GM18499 (cell line): ENCODE results near the gene SPOP.
"Not testable (repeated sequence)": the region's sequence is repeated elsewhere in the genome, so short reads cannot be mapped to it uniquely, and the experiment has no call there.

Experiments
- ATAC-seq: cut with Tn5 transposase; IDR thresholded peaks from one replicate; pipeline ENCODE4 v1.9.1; 2021; ENCODE audit warnings: moderate number of reproducible peaks; ENCODE audit not compliant: insufficient read depth, unreplicated experiment

Gene SPOP

DNA sequence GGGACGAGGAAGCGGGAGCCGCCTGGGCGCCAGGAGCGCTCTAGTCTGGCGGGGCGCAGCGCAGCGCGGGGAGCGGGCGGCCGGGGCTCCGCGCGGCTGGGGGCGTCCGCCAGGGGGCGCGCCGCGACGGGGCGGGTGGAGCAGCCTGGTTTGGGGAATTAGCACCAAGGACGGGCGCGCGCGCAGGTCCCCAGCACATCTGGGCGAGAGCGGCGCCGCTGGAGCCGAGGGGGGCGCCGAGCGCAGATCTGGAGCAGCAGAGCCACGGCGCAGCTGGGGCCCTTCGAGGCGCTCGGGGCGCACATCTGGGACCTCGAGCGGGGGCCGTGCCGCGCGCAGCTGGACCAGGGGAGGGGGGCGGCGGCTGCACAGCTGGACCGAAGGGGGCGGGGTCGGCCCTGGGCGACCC lies 102.2 kb downstream of the SPOP start, which contains the start of gene NXPH3:
TSS of gene NXPH3 (plus strand) at position 193 of the 409 bp plus-strand sequence. CDS start 349 bp downstream, outside the sequence.
- ATAC-seq = no peak

DNA sequence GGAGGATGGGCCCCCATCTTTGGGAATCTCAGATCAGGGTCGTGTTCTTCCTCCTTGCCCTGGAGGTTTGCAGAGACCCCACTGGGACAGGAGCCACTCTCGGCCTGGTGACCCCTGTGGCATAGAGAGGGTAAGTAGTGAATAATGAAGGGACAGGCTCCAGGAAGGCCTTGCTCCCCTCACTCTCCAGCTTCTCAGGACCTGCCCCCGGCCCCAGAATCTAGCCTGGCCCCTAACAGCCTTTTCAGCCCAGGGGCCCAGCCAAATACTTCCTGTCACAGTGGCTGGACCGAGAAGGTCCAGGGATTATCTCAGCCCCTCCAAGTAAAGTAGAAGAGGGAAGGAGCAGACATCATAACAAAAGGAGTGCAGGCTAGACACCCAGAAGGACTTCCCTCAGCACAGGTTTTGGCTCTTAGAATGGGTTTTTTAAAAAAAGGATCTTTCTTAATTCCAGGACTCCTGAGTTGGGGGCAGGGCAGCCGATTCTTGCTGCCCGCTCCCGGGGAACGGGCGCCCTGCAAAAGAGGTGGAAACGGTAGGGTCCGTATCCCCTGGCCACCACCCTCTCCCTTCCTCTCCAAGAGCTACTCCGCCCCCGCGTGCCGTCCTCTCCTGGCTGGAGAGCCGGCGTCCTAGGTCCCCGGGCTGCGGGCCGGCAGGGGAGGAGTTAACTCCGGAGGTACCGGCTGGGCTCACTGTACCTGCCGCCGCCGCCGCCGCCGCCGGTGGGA lies 102.8 kb downstream of the SPOP start:
- ATAC-seq = no peak

DNA sequence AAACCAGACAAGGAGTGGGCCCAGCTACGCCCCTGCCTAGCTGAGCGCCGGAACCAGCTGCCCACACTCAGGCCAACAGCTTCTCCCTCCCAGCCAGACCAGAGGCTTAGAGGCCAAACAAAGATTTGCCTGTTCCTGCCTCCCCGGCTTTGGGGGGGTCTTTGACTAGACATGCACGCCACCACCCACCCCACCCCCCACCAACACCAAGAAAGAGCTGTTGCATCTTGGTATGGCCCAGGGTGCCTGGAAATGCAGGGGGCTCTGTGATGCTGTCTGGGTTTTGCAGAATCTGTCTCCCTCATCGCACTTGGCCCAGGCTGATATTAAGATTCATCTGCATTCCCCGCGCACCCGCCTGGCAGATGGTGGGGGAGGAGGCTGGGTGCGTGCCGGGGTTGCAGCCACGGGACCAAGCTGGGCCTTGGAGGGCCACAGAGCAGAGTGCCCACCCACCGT lies 103.5 kb downstream of the SPOP start:
- no peak for ATAC-seq

DNA sequence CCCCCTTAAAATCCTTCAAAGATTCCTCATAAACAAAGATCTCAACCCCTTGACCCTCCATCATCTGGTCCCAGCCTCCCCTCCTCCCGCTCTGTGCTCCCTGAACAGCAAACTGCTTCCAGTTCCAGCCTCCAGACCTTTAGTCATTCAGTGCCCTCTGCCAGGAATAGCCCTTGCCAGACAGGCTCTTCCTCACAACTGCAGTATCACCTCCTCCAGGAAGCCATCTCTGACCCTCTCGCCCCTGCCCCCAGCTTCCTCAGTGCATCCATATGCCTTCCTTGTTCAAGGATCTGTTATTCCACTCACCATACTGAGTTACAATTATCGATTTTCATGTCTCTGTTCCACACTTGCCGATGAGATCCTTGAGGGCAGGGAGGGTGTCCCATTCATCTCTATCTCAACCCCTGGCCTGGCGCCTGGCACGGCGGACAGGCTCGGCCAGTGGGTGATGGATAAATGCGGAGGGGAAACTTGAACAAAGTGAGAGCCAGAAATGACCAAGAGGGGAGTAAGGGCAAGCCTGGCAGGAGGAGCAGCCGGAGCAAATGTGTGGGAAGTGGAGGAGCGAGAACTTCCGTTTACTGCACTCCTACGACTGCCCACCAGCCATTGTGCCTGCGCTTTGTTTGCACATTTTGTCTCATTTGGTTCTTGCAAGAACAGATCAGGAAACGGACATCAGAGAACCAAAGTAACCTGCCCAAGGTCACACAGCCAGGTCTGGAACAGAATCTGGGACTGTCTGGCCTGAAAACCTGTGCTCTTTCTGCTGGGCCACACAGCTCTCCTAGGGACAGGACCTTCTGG lies 104.2 kb downstream of the SPOP start:
- ATAC-seq = no peak

DNA sequence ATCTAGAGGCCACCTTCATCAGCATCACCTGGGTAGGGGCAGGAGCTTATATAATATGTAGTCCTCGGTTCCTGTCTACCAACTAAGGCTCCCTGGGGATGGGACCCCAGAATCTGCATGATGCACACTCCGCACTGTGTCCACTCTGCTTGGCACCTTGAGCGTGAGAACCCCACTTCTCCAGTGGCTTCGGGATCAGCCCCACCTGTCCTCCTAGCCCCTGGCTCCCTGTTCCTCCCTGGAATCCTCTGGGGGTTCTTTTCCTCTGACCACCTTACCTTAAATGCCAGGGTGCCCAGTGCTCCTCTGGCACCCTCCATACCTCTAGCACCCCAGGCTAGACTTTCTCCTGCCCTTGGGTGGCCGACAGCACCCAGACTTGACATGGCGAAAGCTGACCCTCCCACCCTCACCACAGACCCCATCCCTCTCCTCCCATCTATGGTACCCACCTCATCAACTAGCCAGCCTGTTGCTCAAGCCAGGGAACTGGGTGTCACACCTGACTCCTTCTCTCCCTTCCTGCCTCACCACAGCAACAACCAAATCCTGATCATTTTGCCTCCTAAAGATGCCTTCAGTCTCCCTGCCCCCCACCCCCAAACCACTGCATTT lies 105.0 kb downstream of the SPOP start:
- no peak for ATAC-seq

DNA sequence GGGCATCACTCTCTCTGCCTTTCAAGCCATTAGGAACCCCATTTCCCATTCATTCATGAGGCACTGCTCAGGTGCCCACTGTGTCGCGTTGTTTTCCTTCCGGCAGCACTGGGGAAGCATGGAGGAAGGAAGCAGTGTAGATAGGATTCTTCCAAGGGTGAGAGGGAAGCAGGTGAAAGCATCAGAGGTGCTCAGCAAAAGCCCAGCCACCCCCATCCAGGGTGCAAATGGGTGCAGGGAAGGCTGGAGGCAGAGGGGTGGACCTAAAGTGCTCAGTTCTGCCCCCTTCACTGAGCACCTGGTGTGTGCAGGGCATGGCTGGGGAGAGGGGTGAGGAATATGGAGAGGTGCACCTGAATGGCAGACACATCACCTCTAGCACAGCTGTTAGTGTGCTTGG lies 105.7 kb downstream of the SPOP start:
- no peak for ATAC-seq

DNA sequence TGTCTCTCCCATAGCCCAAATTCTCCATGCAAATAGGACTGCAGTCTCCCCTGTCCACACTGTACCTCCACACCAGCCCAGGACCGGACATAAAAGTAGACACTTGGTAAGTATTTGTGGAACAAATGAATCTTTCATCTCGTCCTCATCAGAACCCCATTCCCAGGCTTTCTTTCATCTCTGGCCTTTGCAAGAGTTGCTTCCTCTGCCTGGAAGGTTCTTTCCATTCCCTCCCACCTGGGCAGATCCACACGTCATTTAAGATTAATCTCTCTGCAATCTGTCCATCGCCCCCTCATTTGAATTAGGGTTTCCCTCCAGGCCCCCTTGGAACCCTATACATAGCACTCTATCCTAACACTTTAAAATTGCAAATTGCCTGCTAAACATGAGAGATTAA lies 106.1 kb downstream of the SPOP start:
- ATAC-seq = no peak

DNA sequence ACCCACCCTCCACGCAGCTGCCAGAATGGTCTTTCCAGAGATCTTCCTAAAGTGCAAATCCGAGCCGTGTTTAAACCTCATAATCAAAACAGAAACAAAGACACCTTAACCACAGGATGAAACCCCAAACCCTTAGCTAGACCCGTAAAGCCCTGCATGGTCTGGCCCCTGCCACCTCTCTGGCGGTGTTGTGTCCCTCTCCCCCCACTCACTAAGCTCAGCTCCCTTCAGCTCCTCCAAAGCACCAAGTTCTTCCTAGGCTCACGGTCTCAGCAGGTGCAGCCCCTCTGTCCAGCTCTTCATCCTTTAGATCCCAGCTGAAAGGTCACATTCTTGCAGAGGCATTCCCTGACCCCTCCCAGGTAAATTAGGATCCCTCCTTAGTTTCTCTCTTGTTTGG lies 106.6 kb downstream of the SPOP start:
- ATAC-seq = no peak

DNA sequence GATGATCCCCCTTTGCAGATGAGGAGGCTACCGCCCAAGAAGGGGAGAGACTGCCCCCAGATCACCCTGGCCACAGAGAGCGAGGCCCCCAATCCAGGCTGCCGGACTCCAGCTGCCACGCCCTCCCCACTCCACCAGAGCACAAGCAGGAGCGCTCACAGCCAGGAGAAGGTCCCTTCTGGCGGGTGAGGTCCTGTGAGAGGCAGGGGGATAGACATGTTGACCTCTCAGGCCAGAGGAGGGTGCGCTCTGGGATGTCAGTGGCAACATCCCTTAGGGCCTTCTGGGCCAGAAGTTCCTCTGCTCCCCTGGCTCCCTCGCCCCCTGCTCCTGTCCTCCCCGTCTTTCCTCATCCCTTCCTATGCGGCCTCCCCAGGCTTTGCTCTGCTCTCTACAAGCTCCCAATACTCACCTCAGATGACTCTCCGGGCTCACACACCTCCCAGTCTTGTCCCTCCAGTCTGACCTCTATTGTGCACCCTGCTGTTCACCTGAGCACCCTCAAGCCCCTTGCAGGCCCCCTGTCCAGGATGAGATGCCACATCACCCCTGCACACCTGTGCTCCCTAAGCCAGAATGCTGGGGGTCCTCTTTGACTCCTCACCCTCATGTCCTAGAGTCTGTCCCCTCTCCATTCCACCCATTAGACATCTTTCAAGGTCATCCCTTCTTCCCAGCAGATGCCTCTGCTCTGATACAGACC lies 107.2 kb downstream of the SPOP start:
- no peak for ATAC-seq

DNA sequence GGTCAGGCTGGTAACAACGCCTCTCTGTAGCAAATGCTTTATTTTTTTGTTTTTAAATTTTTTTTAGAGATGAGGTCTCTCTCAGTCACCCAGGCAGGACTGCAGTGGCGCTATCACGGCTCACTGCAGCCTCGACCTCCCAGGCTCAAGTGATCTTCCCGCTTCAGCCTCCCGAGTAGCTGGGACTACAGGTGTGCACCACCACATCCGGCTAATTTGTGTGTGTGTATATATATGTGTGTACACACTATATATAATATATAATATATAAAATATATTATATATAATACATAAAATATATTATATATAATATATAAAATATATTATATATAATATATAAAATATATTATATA lies 109.2 kb downstream of the SPOP start:
- not testable (repeated sequence) for ATAC-seq

DNA sequence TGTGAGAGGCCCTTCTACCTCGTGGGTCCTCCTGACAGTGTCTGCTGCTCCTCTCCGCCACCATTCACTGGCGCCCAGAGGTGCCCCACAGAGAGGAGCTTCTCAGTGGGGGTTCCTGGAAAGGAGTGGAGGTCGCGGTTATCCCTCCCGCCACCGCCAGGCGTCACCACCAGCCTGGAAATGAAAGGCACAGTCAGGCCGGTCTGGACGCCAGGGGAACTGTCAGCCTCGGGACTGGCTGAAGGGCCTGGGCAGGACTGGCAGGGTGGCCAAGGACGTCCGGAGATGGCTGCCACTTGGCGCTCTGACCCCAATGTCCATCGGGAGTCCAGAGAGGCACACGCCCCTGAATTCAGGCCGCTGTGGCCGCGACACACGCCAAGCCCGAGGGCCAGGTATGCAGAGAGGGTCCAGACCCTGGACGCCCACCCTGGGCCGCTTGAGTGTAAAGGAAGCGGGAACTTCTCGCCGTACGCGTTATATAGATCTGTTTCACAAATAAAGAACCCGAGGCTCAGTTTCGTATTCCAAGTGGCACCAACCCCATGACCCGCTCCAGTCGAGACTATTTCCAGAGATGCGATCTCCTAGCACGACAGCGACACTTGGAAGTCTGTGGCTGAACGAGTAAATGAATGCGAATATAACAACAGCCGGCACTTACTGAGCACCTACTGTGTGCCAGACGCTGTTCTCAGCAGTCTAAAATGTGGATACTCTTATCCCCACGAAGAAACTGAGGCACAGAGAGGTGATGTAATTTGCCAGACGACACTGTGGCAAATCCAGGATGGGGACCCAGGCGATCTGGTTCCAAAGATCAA lies 109.8 kb downstream of the SPOP start:
- no peak for ATAC-seq

DNA sequence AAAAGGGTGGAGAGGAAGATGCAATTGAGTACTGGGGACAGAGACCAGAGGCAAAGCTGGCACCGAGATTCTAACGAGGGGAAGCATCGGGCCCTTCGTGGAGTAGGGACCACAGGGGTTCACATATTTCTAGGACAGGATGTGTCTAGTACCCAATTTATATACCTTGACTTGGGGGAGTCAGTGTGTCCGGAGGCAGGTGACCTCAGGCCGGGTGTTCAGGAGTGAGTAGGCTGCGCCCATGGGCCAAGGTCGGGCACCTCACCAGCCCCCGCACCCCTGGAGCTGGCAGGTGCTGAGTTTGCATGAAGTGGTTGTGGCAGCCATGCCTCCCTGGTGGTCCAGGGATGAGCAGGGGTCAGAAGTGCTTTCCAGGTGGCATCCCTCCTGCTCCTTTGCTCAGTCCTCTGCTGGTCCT lies 110.8 kb downstream of the SPOP start:
- ATAC-seq = no peak

DNA sequence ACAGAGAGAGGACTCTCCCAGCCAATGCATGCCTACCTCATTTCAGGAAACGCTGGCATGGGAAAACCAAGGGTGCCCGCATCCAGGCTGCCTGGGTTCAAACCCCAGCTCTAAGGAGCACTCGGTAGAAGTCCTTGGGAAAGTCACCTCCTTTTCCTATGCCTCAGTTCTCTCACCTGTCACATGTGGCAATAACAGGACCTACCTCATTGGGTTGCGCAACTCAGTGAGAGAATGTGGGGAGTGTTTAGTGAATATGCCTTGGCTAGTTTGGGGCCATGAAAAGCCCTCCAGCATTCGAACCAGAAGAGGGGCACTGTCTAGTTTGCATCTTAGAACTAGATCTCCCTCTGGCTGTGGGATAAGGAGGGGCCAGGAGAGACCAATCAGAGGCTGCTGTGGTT lies 111.2 kb downstream of the SPOP start:
- ATAC-seq = no peak

DNA sequence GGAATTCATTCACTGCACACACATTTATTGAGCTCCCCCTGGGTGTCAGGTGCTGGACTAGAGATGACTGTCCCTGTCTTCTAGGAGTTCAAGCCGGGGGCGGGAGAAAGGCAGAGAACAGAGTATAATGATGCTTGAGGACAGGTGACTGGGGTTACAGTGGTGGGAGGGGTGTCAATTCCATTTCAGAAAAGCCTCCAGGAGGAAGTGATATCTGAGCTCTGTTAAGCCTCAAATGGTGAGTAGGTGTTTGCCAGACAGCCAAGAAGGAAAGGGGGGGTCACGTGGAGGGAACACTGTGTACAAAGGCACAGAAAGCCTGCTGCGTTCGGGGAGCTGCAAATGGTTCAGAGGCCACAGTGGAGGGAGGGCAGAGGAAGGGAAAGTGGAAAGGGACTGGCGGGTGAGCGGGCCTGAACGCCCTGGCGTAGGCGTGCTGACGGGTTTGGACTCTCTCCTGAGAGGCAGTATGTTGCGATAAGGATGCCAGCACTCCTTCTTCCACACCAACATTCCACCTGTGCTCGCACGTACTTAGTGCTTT lies 111.9 kb downstream of the SPOP start:
- no peak for ATAC-seq

DNA sequence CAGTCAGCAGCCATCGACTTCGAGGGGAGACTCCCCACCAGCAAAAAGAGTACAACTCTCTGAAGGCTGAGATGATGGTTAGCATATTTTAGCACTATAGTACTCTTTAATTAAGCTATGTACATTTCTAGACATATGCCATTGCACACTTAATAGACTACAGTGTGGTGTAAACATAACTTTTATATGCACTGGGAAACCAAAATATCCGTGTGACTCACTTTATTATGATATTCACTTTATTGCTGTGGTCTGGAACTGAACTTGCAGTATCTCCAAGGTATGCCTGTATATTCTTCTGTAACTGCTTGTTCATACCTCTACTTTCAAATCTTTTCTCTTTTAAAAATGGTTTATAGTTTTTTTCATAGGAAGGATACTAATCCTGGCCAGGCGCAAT lies 113.3 kb downstream of the SPOP start:
- no peak for ATAC-seq

DNA sequence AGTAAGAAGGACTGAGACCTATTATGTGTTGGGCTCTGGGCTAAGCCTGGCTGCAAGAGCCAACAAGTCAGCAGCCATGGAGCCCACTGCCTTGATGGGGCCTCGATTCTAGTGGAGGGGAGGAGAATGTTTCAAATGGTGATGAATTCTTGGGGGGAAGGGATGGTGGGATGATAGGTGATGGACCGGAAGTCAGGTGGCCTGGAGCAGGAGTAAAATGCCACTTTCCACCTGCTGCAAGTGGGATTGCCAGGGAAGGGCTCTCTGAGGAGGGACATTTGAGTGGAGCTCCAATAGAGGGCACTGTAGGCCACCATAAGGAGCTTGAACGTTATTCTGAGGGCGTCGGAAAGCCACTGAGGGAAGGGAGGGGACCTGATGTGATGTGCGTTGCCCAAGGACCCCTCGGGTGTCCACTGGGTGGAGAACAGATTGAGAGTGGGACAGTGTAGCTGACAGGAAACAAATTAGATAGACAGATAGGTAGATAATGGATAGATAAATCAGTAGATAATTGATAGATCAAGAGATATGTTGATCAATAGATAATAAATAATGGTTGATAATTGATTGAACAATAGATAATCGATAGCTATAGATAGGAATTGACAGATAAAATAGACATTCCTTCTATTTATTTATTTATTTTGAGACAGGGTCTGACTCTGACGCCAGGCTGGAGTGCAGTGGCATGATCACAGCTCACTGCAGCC lies 120.4 kb downstream of the SPOP start:
- ATAC-seq = no peak

DNA sequence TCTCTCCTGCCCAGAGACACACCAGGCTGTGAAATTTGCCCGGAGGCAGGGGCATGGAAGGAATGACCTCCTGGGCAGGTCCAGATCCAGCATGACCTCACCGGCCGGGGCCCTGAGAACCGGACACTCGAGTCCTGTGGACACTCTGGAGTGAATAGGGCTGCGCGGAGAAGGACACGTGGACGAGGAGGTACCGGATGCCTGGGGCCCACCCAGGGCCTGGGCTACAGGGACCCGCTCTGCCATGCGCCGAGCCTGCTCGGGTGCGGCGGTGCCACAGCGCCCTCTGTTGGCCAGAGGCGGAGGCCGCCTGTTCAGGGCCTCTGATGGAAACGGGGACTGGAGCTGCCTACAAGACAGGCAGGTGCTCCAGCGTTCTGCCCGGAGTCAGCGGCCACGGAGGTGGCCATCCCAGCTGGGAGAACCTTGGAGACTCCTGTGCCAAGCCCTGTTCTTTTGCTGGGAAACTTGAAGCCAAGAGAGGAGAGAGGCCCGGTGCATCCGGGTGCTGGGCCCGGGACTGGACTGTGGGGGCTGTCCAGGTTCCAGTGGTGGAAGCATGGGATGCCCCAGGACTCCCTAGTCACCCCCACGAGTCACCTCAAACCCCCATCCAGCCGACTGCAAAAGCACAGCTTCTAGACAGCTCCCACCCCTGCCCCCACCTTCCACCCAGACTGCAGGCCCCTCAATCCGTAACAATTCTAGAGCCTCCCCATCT lies 121.5 kb downstream of the SPOP start:
- no peak for ATAC-seq

DNA sequence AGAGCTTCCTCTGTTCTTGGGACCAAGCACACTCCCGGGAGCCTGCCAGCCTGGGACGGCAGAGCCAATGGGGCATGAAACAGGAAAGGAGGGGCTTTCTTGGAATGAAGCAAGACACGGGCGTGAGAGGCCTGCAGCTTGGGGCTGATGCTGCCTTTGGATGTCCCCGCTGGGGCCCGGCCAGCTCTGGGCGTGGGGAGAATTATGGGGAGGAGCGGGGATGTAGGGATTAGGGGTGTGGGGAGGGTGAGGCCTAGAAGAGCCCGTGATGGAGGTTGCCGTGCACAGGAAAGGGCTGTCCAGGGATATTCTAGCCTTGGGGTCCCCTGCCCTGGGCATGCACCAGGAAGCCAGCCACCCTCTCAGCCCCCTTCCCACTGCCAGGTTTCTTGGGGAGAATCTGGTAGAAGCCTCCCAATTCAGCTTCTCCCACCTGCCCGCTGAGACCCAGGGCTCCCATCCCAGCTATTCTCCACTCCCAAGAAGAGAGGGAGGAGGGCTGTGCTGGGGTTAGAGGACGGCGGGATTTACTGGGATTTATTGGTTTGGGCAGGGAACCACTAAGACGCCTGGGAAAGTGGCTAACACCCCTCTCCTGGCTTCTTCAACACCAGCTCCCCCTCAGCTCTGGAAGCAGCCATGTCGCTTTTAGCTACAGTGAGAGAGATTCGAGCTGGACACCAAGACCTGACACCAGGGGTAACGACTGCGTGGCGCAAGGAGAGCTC lies 122.2 kb downstream of the SPOP start:
- ATAC-seq = no peak
